ENCODE data around the gene TRDN.

The TRDN gene

GRCh38 chr6:123636782-123637181 is at the start of gene TRDN:
Gene TRDN (minus strand): TSS chr6:123636950. CDS start chr6:123636775, 175 bp downstream.
- DNase-seq = no peak

- DNase-seq = no peak
These were observed 45.3 kb upstream of the TRDN start for GRCh38 chr6:123681957-123682462.

GRCh38 chr6:123677897-123678296 is 41.1 kb upstream of the TRDN start:
- DNase-seq = no peak

- DNase-seq = no peak
These were observed 40.0 kb upstream of the TRDN start for GRCh38 chr6:123676793-123677192.

GRCh38 chr6:123668965-123669591 is 32.3 kb upstream of the TRDN start:
- no peak for DNase-seq

- no peak for DNase-seq
These were observed 31.3 kb upstream of the TRDN start for GRCh38 chr6:123668063-123668462.

- DNase-seq = no peak
These were observed 26.7 kb upstream of the TRDN start for GRCh38 chr6:123663436-123663835.

GRCh38 chr6:123662757-123663156 is 26.0 kb upstream of the TRDN start:
- DNase-seq = no peak

GRCh38 chr6:123661105-123661891 is 24.5 kb upstream of the TRDN start:
- DNase-seq = no peak

GRCh38 chr6:123659960-123660748 is 23.4 kb upstream of the TRDN start:
- DNase-seq = no peak

GRCh38 chr6:123658848-123659247 is 22.1 kb upstream of the TRDN start:
- no peak for DNase-seq

GRCh38 chr6:123655521-123656306 is 19.0 kb upstream of the TRDN start:
- DNase-seq = no peak

- DNase-seq = no peak
These were observed 12.0 kb upstream of the TRDN start for GRCh38 chr6:123648723-123649122.

- DNase-seq = no peak
These were observed 11.3 kb upstream of the TRDN start for GRCh38 chr6:123648020-123648580.

GRCh38 chr6:123641497-123641896 is 4.7 kb upstream of the TRDN start:
- no peak for DNase-seq

GRCh38 chr6:123640567-123641187 is 3.9 kb upstream of the TRDN start:
- DNase-seq = no peak

- DNase-seq = no peak
These were observed 2.1 kb upstream of the TRDN start for GRCh38 chr6:123638865-123639264.

- no peak for DNase-seq
These were observed 468 bp downstream of the TRDN start for GRCh38 chr6:123636282-123636681.

GRCh38 chr6:123635567-123635966 is 1.2 kb downstream of the TRDN start:
- no peak for DNase-seq

GRCh38 chr6:123635144-123635543 is 1.6 kb downstream of the TRDN start:
- no peak for DNase-seq

GRCh38 chr6:123632641-123633040 is 4.1 kb downstream of the TRDN start:
- DNase-seq = no peak

Data from CD4-positive, alpha-beta T cell treated with Interleukin-12 subunit alpha and Interleukin-12 subunit beta, for 1 hour (primary cell).